Measurements from ENCODE around the gene MAP4K3. TPM values are rescaled to one million over a fixed set of nuclear protein-coding genes. Genes with fewer than 3 reads are reported as not detected.

MAP4K3 gene
- total and polyA plus RNA-seq, 10 of the 15 experiments (the other 5 are each of a cell fraction or from before 2014, with no cell fraction given), result 0.04 to 0.95 (median 0.21) TPM; not detected in 1

GRCh38 chr2:39308778-39309177 is 128.3 kb downstream of the MAP4K3 start:
- H3K4me2 ChIP-seq (ENCODE audit: control insufficient read depth, insufficient read depth), result no peak overlapping the region
- H3K79me2 ChIP-seq (ENCODE audit: control insufficient read depth, insufficient read depth, low read length), result no peaks in the 10 kb centered on the region
- 33% methylated on average over 1 of the region's 1 CpG for WGBS (ENCODE audit: insufficient coverage, insufficient replicate concordance, low lambda C conversion rate, missing lambda C conversion rate)
- H3K4me3 ChIP-seq, result no peak overlapping the region
- ChIA-PET SMC1A (ENCODE audit: uncharacterized antibody, unreplicated experiment) (interaction anchor here (1.1 kb wide), 1 partner anchor 42 kb away, joined by 3 read pairs; no protein-coding TSS in a partner anchor), RAD21 (ENCODE audit: unreplicated experiment) (no interaction called here), POLR2A (no interaction called here), CTCF (interaction anchor here (0.6 kb wide), 1 partner anchor 473 kb away, joined by 3 read pairs; no protein-coding TSS in a partner anchor)
- ATAC-seq (no peak), DNase-seq (ENCODE audit: low read depth, low spot score) (no peak), FAIRE-seq (no peak)
- H2AFZ ChIP-seq (ENCODE audit: control insufficient read depth, low read depth, low read length), result no peak overlapping the region
- no peaks in the 10 kb centered on the region for H3K36me3 ChIP-seq (ENCODE audit: control insufficient read depth in 2 of 2, insufficient read depth in 2 of 2, low read length in 1 of 2)
- no peaks in the 10 kb centered on the region for H3K4me1 ChIP-seq (ENCODE audit: control insufficient read depth, insufficient read depth, low read length)
- no peaks in the 10 kb centered on the region for H4K20me1 ChIP-seq (ENCODE audit: control insufficient read depth, insufficient read depth)
- H3K27me3 ChIP-seq (replicated peaks in 1 of 2; ENCODE audit: control insufficient read depth in 2 of 2, insufficient read depth in 2 of 2, low read length in 1 of 2), result no peaks in the 10 kb centered on the region
- H3K27ac ChIP-seq (ENCODE audit: control insufficient read depth, insufficient read depth), result no peak overlapping the region
- BruUV-seq (replicated peaks), result no TSS peak
- intact Hi-C loops (cut with micrococcal nuclease; ENCODE audit: unreplicated experiment) (no loop called here), in situ Hi-C loops (cut with MboI) (no loop called here)
- no peaks in the 10 kb centered on the region for H3K9me3 ChIP-seq (replicated peaks; ENCODE audit: control insufficient read depth, insufficient read depth, low read length)
- H3K9ac ChIP-seq (ENCODE audit: control insufficient read depth, insufficient read depth, low read length), result no peak overlapping the region
- TF ChIP-seq NKRF (conservative IDR thresholded peaks at IDR 0.05) (no peak), TCF7 (IDR thresholded peaks at IDR 0.05; ENCODE audit: borderline replicate concordance) (no peak), HSF1 (IDR thresholded peaks at IDR 0.05; ENCODE audit: low read depth, low read length) (no peak), SMARCA5 (IDR thresholded peaks at IDR 0.05) (no peak), E2F8 (IDR thresholded peaks at IDR 0.05; ENCODE audit: low read depth, partially characterized antibody) (no peak), CBX5 (IDR thresholded peaks at IDR 0.05; ENCODE audit: low read depth) (no peak), IKZF1 (conservative IDR thresholded peaks at IDR 0.05) (no peak), ZNF384 (IDR thresholded peaks at IDR 0.05; ENCODE audit: borderline replicate concordance, low read depth, low read length) (no peak), RBBP5 (conservative IDR thresholded peaks at IDR 0.05) (no peak), CEBPB (IDR thresholded peaks at IDR 0.05; ENCODE audit: borderline replicate concordance in 1 of 2, low read depth in 2 of 2, low read length in 2 of 2) (no peak), TCF3 (IDR thresholded peaks at IDR 0.05; ENCODE audit: borderline replicate concordance, insufficient read depth, low read depth, low read length) (no peak), GABPA (IDR thresholded peaks at IDR 0.05; ENCODE audit: low read depth) (no peak), NFXL1 (IDR thresholded peaks at IDR 0.05; ENCODE audit: borderline replicate concordance) (no peak), PML (IDR thresholded peaks at IDR 0.05; ENCODE audit: low read length) (no peak)
- TF ChIP-seq, protein P1, sequence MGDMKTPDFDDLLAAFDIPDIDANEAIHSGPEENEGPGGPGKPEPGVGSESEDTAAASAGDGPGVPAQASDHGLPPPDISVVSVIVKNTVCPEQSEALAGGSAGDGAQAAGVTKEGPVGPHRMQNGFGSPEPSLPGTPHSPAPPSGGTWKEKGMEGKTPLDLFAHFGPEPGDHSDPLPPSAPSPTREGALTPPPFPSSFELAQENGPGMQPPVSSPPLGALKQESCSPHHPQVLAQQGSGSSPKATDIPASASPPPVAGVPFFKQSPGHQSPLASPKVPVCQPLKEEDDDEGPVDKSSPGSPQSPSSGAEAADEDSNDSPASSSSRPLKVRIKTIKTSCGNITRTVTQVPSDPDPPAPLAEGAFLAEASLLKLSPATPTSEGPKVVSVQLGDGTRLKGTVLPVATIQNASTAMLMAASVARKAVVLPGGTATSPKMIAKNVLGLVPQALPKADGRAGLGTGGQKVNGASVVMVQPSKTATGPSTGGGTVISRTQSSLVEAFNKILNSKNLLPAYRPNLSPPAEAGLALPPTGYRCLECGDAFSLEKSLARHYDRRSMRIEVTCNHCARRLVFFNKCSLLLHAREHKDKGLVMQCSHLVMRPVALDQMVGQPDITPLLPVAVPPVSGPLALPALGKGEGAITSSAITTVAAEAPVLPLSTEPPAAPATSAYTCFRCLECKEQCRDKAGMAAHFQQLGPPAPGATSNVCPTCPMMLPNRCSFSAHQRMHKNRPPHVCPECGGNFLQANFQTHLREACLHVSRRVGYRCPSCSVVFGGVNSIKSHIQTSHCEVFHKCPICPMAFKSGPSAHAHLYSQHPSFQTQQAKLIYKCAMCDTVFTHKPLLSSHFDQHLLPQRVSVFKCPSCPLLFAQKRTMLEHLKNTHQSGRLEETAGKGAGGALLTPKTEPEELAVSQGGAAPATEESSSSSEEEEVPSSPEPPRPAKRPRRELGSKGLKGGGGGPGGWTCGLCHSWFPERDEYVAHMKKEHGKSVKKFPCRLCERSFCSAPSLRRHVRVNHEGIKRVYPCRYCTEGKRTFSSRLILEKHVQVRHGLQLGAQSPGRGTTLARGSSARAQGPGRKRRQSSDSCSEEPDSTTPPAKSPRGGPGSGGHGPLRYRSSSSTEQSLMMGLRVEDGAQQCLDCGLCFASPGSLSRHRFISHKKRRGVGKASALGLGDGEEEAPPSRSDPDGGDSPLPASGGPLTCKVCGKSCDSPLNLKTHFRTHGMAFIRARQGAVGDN (IDR thresholded peaks at IDR 0.05), result no peak
